HL-60 (cell line): ENCODE measurements around the gene STN1.

Experiments
- DNase-seq, 2 experiments: peaks; one replicate each; pipeline ENCODE4 v3.0.0-alpha.2; 2010 to 2020; ENCODE audit warnings: low read depth in 1 of 2, low spot score in 1 of 2
- H3K27ac ChIP-seq: fragments of 250-450 bp; sonication (Bioruptor Pico); replicated peaks from 2 replicates; pipeline ENCODE4 v1.5.1; 2020; ENCODE audit warnings: mild to moderate bottlenecking, moderate library complexity
- H3K27me3 ChIP-seq: fragments of 250-450 bp; sonication (Bioruptor Pico); 2 replicates; pipeline ENCODE4 v1.5.1; 2021; ENCODE audit warnings: mild to moderate bottlenecking, moderate library complexity; ENCODE audit not compliant: insufficient read depth, poor library complexity, severe bottlenecking
- H3K4me3 ChIP-seq: replicated peaks from 2 replicates; pipeline ENCODE4 v1.5.1; 2011; ENCODE audit warnings: mild to moderate bottlenecking, control low read depth, low read length; ENCODE audit not compliant: insufficient read depth
- GABPA ChIP-seq: IDR thresholded peaks from 2 replicates; pipeline ENCODE4 v1.6.1; 2012; ENCODE audit warnings: low read depth
- POLR2AphosphoS5 ChIP-seq: IDR thresholded peaks from 2 replicates; pipeline ENCODE4 v1.6.1; 2012; ENCODE audit warnings: low read depth
- SPI1 ChIP-seq: IDR thresholded peaks from 2 replicates; pipeline ENCODE4 v1.6.1; 2012; ENCODE audit warnings: low read depth, mild to moderate bottlenecking, borderline replicate concordance
- TF ChIP-seq, protein P1 (sequence below): IDR thresholded peaks from 2 replicates; pipeline ENCODE4 v1.6.1; 2012; ENCODE audit warnings: low read depth; ENCODE audit not compliant: insufficient replicate concordance
- TF ChIP-seq, protein P2 (sequence below): IDR thresholded peaks from one replicate; pipeline ENCODE4 v1.5.1; 2011; ENCODE audit warnings: low read length, control low read depth, inconsistent platforms; ENCODE audit not compliant: insufficient read depth

The STN1 gene

DNA sequence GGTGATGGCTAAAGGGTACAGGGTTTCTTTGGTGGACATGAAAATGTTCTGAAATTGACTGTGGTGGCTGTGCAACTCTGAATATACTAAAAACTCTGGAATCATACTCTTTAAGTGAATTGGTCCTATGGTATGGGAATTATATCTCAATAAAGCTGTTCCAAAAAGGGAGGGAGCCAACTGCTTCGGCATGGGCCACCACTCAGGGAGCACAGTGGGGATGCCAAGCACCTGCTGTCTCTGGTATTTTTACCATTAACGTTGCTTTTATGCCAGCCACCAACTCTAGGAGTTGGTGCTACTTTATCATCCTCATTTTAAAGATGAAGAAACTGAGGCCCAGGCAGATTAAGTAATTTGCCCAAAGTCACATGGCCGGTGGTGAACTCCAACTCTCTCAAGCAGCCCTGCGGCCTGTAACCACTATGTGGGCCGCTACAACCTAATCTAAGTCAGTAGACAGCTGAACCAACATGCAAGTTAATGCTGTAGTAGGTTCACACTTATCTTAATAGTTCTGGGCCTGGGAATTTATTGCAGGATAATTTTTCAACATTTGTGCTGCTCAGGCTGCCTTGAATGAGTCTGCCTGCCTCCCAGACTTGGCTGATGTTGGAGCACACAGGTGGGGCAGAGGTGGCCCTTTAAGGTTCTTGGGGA lies 83.4 kb downstream of the STN1 start:
- TF ChIP-seq, protein P1, sequence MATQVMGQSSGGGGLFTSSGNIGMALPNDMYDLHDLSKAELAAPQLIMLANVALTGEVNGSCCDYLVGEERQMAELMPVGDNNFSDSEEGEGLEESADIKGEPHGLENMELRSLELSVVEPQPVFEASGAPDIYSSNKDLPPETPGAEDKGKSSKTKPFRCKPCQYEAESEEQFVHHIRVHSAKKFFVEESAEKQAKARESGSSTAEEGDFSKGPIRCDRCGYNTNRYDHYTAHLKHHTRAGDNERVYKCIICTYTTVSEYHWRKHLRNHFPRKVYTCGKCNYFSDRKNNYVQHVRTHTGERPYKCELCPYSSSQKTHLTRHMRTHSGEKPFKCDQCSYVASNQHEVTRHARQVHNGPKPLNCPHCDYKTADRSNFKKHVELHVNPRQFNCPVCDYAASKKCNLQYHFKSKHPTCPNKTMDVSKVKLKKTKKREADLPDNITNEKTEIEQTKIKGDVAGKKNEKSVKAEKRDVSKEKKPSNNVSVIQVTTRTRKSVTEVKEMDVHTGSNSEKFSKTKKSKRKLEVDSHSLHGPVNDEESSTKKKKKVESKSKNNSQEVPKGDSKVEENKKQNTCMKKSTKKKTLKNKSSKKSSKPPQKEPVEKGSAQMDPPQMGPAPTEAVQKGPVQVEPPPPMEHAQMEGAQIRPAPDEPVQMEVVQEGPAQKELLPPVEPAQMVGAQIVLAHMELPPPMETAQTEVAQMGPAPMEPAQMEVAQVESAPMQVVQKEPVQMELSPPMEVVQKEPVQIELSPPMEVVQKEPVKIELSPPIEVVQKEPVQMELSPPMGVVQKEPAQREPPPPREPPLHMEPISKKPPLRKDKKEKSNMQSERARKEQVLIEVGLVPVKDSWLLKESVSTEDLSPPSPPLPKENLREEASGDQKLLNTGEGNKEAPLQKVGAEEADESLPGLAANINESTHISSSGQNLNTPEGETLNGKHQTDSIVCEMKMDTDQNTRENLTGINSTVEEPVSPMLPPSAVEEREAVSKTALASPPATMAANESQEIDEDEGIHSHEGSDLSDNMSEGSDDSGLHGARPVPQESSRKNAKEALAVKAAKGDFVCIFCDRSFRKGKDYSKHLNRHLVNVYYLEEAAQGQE = no peak
- TF ChIP-seq GABPA (no peak), POLR2AphosphoS5 (no peak), SPI1 (no peak)
- TF ChIP-seq, protein P2, sequence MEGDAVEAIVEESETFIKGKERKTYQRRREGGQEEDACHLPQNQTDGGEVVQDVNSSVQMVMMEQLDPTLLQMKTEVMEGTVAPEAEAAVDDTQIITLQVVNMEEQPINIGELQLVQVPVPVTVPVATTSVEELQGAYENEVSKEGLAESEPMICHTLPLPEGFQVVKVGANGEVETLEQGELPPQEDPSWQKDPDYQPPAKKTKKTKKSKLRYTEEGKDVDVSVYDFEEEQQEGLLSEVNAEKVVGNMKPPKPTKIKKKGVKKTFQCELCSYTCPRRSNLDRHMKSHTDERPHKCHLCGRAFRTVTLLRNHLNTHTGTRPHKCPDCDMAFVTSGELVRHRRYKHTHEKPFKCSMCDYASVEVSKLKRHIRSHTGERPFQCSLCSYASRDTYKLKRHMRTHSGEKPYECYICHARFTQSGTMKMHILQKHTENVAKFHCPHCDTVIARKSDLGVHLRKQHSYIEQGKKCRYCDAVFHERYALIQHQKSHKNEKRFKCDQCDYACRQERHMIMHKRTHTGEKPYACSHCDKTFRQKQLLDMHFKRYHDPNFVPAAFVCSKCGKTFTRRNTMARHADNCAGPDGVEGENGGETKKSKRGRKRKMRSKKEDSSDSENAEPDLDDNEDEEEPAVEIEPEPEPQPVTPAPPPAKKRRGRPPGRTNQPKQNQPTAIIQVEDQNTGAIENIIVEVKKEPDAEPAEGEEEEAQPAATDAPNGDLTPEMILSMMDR = no peak
- DNase-seq = no peak
- no peaks in the 10 kb centered on the region for H3K27me3 ChIP-seq
- H3K27ac ChIP-seq = no peak overlapping the region
- H3K4me3 ChIP-seq = no peak overlapping the region

DNA sequence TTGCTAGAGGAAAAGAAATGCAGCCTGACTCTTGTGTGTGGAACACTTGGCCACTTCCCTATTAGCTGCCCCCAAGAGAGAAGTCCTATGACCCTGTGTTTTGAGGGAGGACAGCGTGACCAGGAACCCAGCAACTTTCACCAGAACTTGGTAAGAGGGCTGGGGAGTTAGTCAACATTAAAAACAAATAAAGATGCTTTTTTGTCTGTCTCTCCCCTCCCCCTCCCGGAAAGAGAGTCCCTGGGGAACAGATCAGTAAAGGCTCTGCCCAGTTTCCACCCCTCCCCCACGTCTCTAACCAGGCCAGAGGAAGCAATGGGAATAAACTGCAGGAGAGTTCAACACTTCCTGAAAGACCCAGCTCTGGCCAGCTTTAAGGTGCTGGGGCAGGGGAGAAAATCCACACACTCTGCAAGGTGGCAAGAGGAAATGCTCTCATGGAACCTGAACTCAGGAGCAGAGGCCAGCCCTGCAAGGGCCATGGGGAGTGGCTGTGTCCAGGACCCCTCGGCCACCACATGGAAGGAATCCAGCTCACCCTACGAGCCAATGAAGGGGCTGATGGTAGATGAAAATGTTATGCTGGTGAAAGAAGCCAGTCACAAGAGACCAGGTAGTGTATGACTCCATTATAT lies 84.1 kb downstream of the STN1 start:
- peak; percentile 38 to 45 for DNase-seq
- TF ChIP-seq, protein P1 = no peak
- TF ChIP-seq, protein P2 = no peak
- TF ChIP-seq SPI1 (peak; percentile 59; the same call in 1 of the 2 replicates), GABPA (no peak), POLR2AphosphoS5 (no peak)
- Histone ChIP-seq H3K27me3 (no peaks in the 10 kb centered on the region), H3K4me3 (no peak overlapping the region), H3K27ac (peak overlapping the region; percentile 43)

DNA sequence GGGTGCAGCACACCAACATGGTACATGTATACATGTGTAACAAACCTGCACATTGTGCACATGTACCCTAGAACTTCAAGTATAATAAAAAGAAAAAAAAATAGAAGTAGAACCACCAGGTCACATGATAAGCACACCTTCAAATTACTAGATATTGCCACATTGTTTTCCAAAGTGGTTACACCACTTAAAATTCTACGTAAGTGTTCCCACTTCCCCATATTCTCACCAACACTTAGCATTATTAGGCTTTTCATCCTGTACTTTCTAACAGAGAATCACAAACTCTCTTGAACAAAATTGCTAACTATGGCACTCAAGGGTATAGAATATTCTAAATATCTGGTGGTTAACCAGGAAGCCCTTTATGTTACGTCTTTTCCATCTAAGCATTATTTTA lies 85.2 kb downstream of the STN1 start:
- no peaks in the 10 kb centered on the region for H3K27me3 ChIP-seq
- TF ChIP-seq, protein P2 = no peak
- TF ChIP-seq SPI1 (peak; percentile 17; the same call in 1 of the 2 replicates), GABPA (no peak), POLR2AphosphoS5 (no peak)
- TF ChIP-seq, protein P1 = no peak
- no peak for DNase-seq
- H3K27ac ChIP-seq = no peak overlapping the region
- no peak overlapping the region for H3K4me3 ChIP-seq
